ENCODE results near the gene SFMBT1.
A peak's percentile ranks its signal among the peaks of the same experiment; 100 is the strongest.
"Not testable (repeated sequence)": the region's sequence is repeated elsewhere in the genome, so short reads cannot be mapped to it uniquely, and the experiment has no call there.

SFMBT1 gene

GRCh38 chr3:53035018-53035417, 10.9 kb downstream of the SFMBT1 start:
- DNase-seq, result not testable (repeated sequence)

GRCh38 chr3:53034411-53034810, 11.5 kb downstream of the SFMBT1 start:
- DNase-seq, result not testable (repeated sequence)

- DNase-seq, result no peak
These were observed 13.3 kb downstream of the SFMBT1 start for GRCh38 chr3:53032609-53033008.

GRCh38 chr3:53030619-53031449, 15.0 kb downstream of the SFMBT1 start:
- no peak for DNase-seq

- no peak for DNase-seq
These were observed 17.2 kb downstream of the SFMBT1 start for GRCh38 chr3:53028641-53029040.

GRCh38 chr3:53027254-53027844, 18.5 kb downstream of the SFMBT1 start:
- no peak for DNase-seq

GRCh38 chr3:53026382-53027162, 19.3 kb downstream of the SFMBT1 start:
- no peak for DNase-seq

GRCh38 chr3:53024315-53024714, 21.6 kb downstream of the SFMBT1 start:
- DNase-seq, result no peak

- DNase-seq, result peak; percentile 39
These were observed 22.6 kb downstream of the SFMBT1 start for GRCh38 chr3:53023072-53023823.

GRCh38 chr3:53022647-53023046, 23.2 kb downstream of the SFMBT1 start:
- DNase-seq, result no peak

- DNase-seq, result no peak
These were observed 29.6 kb downstream of the SFMBT1 start for GRCh38 chr3:53016236-53016635.

- DNase-seq, result no peak
These were observed 34.5 kb downstream of the SFMBT1 start for GRCh38 chr3:53011324-53011723.

GRCh38 chr3:53009826-53010539, 35.9 kb downstream of the SFMBT1 start:
- no peak for DNase-seq

GRCh38 chr3:53008932-53009331, 36.9 kb downstream of the SFMBT1 start:
- no peak for DNase-seq

- no peak for DNase-seq
These were observed 39.9 kb downstream of the SFMBT1 start for GRCh38 chr3:53005854-53006513.

- no peak for DNase-seq
These were observed 40.5 kb downstream of the SFMBT1 start for GRCh38 chr3:53005338-53005737.

- DNase-seq, result no peak
These were observed 42.6 kb downstream of the SFMBT1 start for GRCh38 chr3:53003320-53003719.

GRCh38 chr3:52998771-52999513, 46.9 kb downstream of the SFMBT1 start:
- no peak for DNase-seq

- no peak for DNase-seq
These were observed 55.2 kb downstream of the SFMBT1 start for GRCh38 chr3:52990637-52991036.

- DNase-seq, result no peak
These were observed 58.9 kb downstream of the SFMBT1 start for GRCh38 chr3:52986938-52987337.

GRCh38 chr3:52986049-52986448, 59.8 kb downstream of the SFMBT1 start:
- no peak for DNase-seq

All from activated CD4-positive, alpha-beta T cell treated with anti-CD3 and anti-CD28 coated beads, Interleukin-2, amount 50 U/mL, for 16 hours (primary cell).